Transverse colon (tissue), 3 donors: ENCODE results near the gene CCT5.

Source experiments
- CTCF ChIP-seq, 5 experiments: fragments of 200-600 bp in 3 of 5; fragments of 450-650 bp in 2 of 5; sonication (generic) in 3 of 5; IDR thresholded peaks; 1 replicate in 2 of 5; 2 replicates in 3 of 5; pipeline ENCODE4 v1.5.1; 2016 to 2017; ENCODE audit warnings: antibody characterized with exemption in 5 of 5, inconsistent platforms in 3 of 5, mild to moderate bottlenecking in 2 of 5, moderate library complexity in 1 of 5
- EP300 ChIP-seq: sonication (generic); formaldehyde crosslinking; IDR thresholded peaks from one replicate; pipeline ENCODE4 v1.6.1; 2017; ENCODE audit warnings: antibody characterized with exemption, low read depth

DNA sequence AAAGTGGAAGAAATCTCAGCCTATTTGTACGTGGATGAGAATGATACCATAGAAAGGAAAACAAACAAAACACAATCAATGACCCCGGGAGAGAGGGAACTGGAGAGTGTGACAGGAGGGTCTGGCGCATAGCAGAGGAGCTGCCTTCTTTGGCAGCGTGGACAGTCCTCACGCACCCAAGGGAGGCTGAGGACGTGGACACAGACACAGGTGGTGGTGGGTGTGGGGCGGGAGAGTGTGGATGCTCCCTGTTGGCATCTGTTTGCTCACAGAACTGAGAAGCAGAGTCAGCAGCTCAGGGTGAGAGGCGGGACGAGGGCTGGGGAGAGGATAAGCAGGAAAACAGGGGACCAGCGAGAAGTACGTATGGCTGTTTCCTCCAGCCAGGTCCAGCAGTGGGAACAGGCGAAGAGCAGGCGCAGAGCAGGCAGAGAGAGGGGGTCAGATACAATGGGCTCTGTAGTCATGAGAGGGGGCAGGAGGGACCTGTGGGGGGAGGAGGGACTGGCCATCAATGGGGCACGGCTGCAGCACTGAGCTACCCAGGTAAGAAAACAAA, 47.6 kb downstream of the CCT5 start:
- no peak for TF ChIP-seq CTCF (IDR thresholded peaks at IDR 0.05)
- no peak for TF ChIP-seq EP300
